Activated gamma-delta T cell treated with anti-CD3 and anti-CD28 coated beads, Interleukin-2, amount 50 U/mL, for 16 hours (primary cell): ENCODE measurements around the gene ARID5A.

Experiments used
- DNase-seq: peaks from one replicate; pipeline ENCODE4 v3.0.0-alpha.2; 2020; ENCODE audit warnings: low read depth

The ARID5A gene

DNA sequence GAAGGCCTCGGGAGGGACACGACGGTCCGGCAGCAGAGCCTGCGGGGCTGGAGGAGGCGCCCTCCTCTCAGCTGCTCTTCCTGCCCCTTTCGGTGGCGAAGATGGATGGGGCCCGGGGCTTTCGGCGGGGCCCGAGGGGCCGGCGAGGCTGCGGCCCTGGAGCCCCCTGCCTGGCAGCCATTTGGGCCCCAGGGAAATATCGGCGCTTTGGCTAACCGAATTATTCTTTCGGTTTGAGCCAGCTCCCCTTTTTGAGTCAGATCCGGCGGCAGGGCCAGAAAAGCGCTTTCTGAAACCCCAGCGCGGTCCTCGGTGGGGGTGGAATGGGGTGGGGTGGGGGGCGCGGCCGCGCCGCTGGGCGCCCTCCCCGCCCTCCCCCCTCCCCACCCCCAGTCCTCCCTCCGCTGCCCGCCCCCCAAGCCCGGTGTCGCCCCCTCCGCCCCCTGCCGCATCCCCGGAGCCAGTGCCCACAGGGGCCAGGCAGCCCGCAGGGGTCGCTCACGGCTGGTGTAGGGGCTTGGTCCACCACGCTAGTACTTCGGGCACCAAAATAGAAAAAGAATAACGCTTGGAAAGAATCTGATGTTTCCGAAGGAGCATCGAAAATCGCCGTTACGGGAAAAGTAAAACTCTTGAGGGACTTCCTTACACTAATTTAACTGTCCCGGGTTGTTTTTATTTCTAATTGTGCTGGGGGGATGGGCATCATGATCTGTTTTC is 9.1 kb upstream of the ARID5A start:
- peak; percentile 44 for DNase-seq

DNA sequence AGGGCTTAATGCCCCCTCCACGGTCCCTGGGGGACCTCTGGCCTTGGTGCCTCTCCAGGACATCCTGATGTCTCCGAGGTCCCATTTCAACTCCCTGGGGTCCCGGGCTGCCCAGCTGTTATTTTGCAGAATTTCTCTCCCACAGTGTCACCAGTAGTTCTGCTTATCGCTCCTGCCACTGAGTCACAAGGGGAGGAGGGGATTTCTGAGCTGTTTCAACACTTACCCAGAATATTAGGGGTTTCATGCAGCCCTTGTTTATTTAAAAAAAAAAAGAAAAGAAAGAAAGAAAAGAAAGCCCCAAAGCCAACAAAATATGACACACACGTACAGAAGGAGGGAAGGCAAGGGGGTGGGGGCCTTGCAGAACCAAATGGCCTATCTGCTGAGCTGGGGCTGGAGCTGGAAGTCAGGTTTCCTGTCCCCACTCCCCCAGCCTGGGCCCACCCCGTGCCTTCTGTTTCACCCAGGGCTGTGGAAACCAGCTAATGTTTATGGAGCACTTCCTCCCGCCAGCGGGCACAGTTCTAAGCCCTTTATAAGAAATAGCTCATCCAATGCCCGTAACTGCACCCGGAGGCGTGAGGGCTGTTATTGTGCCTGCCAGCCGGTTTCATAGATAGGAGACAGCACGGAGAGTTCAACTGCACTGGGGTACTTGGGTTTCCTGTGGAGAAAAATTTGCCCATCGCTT is 8.4 kb upstream of the ARID5A start:
- DNase-seq = peak; percentile 40

DNA sequence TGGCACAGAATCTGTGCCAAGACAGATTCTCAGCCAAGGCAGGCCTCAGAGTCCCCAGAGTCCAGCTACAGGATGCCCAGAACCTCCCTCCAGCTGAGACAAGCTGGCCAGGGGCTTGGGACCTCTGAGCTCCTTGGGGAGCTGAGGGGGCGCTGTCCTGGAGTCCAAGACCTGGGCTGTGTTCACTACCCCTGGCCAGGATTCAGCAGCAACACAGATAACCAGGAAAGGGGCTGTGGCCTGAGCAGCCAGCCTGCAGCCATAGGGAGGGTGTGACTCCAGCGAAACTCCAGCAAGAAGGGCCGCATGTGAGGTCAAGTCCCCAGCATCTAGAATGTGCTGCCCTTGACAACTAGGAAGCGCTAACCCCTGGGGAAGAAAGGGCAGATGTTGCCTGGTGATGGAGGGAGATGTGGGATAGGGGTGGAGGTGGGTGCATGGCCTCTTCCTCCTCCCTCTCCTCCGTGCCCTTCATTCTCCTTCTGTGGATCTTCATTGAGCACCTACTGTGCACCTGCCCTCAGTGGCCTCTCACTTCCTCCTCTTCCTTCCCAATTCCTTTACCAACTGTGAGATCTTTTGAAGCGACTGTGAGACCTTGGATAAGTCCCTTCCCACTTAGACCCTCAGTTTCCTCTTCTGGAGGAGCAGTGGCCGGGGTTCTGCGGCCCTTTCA is 7.7 kb upstream of the ARID5A start:
- DNase-seq = no peak

DNA sequence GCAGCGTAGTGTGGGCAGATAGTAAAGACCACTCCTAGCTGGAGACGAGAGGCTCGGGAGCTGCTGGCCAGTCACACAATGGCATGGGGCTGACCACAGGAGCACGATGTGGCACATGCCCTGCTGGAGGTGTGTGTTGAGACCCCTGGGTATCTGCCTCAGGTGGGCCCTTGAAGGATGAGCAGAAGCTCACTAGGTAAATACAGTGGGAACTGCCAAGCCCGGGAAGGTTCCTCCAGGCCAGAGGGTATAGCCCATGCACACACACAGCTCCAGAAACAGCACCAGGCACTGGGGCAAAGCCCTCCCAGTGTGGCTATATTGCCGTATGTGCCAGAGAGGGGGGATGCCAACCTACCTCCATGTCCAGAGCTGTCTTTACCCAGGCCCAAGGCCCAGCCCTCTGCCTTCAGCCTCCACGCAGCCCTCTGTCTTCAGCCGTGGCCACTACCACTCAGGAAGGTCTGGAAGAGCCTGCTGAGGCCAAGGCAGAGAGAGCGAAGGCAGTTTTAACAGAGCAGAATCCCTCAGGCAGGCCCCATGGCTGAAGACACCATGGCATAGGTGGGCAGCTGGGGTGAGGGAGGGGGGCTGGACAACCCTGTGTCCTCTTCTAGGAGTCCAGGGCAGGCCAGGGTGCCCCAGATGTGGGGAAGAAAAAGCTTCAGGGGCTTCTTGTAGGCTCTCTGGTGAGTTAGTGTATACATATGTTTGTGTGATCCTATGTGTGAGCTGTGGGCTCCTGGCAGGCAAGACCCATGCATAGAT is 7.0 kb upstream of the ARID5A start:
- no peak for DNase-seq

DNA sequence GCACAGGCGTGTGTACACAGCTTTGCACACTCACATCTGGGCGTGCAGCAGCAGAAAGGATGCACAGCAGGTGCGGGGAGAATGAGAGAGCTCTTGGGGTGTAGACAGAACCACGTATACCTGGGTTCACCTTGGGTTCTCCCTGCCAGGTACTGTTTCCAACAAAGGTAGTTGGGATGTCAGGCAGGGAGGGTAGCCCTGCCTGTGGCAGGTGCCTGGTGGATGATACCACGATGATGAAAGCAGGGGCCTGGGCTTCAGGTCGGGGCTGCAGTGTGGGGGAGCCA is 6.5 kb upstream of the ARID5A start:
- DNase-seq = no peak

DNA sequence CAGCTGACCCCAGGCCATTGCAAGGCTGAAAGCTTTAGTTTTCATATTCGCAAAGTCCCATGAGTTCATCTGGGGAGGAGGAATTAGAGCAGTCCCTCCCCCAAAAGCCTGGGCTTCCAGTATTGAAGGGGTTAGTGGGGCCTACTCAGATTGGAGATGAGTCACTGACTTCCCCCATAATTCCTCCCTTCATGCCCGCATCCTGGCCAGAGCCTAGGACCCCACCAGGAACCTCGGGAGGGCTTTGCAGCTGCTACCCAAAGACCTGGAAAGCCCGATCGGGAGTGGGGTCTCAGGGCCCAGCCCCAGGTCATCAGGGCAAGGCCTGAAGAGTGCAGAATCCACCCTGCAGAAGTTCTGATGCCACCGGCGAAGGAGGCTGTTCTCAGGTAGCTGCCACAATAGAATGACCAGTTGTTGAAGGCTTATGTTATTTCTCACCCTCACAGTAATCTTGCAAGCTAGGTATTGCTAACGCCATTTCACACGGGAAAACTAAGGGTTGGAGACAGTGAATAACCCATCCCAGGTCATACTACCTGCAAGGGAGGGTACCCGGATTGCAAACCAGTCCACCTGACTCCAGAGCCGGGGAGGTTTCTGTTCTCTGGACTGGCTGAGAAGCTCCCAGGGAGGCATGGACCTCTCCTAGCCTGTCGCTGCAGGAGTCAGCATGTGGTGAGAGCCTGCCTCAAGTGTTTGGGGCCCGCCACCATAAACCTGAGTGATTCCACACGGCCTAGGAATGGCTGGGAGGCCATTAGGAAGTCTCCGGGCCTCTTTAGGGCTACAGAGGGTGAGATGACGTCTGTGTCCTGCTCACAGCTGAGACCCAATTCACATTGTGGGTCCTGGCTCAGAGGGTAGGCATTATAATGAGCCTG is 5.8 kb upstream of the ARID5A start:
- DNase-seq = no peak

DNA sequence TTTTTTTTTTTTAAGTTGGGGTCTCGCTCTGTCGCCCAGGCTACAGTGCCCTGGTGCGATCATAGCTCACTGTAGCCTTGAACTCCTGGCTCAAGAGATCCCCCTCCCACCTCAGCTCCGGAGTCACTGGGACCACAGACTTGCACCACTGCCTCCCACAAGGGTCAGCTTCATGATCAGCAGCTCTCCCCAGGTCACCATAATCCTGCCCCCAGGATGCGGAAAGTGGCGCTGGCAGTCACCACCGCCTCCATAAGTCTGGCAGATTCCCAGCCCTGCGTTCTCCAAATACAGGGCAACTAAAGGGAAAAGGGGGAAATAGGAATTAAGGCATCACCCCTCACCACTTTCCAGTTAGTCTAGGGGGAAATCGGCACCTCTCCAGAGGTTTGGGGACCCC is 5.2 kb upstream of the ARID5A start:
- no peak for DNase-seq

DNA sequence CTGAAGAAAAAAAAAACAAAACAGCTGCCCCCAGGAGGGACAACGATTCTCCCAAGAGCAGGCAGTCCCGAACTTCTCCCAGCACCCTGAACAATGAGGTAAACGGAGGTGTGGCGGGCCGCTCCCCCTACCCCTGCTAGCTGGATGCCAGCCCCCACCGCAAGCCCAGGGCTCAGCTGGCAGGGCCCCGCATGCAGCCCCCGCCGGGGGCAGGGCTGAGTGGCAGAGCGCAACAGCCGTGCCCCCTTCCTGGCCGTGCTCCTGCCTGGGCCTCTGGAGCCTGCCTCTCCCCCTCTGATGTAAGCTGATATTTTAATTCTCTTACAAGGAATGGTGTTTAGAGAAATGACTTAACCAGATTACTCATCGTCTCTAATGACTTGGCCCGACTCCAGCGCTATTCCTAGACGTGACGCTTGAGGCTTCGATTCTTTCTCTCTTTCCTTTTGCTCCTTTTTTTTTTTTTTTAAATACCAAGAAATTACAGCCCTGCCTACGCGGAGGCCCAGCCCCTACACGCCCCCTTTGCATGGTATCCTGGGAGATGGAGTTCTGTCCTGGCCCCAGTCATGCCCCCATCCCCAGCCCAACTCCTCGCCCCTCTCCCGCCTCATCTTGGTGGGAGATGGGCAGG is 4.6 kb upstream of the ARID5A start:
- peak; percentile 77 for DNase-seq

DNA sequence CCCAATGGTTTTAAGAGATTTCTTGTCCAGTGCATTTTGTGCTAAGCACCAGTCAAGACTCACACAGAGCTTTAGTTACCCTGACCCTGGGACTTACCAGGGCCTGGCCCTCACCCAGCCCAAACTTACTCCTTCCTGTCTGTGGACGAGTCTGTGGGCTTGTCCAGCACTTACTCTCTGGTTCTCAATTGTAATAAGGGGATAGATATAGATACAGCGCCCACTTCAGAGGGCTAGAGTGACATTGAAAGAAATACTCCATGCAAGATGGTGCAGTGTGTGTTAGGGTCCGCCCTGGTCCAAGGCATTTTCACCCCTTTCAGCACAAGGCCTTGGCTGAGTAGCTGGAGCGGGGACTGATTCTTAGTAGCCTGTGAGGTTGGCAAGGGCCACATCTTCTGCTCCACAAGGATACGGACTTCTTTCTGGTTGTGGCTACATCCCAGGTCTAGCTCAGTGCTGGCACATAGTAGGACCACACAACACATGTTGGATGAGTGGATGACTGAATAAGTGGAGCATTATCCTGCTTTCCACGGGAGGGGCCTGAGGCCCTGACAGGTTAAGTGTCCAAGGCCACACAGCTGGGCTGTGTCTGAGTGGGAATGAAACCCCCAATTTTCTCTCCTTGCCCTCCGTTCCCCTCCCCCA is 3.8 kb upstream of the ARID5A start:
- no peak for DNase-seq

DNA sequence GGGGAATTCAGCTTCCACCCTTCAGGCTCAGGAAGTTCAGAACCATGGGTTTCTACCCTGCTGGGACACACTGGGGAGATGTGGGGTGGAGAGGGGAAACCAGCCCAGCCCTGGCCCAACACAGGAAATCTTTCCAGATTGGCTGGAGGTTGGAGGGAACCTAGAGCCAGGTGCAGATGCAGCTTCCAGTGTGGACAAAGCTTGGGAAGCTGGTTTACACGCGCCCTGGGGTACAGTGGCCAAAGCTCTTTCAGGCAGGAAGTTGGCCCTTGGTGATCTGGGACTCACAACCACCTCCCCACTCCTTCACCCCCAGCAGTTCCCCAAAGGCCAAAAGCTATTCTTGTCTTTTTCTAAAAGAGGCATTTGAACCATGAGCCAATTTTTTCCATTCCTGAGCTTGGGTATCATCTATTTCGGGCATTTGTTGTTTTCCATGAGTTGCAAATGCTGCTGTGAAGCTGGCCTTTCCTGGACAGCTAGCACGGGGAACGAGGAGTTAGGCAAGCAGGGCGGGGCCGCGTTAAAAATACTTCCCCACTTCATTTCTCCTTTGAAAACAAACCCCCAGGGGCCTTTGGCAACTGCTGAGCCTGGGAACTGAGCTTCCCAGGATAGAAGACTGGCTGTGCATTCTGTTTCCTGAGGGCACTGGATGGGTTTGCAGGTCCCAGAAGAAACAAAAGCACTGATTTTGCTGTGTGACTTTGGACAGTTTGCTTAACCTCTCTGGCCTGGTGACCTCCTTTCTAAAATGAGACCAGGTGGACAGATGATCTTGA is 3.1 kb upstream of the ARID5A start:
- no peak for DNase-seq

DNA sequence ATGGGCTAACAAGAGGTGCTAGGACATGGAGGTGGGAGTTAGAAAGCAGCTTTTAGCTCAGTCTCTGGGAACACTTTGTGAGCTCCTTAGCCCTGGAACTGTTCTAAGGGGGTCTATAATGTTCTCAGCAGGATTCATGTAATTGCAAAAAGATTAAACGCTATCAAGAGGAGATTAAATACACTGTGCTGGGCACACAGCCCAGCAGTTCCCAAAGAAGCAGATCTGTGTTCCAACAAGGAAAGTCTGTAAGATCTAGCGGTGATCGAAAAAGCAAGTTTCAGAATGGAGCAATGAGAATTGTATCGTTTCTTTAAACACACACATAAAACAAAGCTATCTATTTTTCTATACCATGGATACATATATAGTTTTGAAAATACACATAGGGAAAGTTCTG is 2.4 kb upstream of the ARID5A start:
- DNase-seq = no peak

DNA sequence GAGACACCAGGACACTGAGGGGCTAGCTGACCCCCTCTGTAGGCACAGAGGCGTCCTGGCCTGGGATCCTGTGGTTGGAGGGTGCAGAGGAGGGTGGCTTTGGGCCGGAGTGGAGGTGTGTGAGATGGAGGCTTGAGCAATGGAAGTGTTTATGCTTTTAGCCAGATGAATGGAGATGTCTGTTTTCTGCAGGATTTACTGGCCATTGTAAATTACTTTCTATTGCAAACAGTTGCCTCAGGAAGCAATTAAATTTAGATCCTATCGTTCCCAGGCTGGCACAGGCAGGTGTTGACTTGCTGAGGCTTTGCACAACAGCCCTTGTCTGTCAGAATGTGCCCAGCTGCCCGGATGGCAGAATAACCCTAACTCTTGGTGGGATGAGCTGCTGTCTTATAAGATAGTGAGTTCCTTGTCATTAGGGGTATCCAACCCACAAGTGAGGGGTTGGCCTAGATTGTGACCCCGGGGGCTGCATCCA is 1.8 kb upstream of the ARID5A start:
- DNase-seq = no peak

DNA sequence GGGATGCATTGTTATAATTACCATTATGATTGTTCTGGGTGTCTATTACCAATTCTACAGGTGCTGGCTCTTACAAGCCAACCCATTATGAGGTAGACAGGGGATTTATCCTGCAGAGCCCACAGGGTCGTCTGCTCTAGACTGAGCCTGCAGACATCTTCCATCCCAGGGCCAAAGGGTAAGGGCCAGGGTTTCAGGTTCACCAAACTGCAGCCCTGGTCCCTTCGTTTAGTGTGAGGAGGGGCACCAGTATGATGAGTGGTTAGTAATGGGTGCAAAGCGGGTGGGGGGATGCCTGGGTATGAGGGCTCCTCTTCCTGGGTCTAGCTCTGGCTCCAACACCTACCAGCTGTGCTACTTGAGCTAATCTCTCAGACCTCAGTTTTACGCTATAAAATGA is 1.2 kb upstream of the ARID5A start:
- DNase-seq = no peak

DNA sequence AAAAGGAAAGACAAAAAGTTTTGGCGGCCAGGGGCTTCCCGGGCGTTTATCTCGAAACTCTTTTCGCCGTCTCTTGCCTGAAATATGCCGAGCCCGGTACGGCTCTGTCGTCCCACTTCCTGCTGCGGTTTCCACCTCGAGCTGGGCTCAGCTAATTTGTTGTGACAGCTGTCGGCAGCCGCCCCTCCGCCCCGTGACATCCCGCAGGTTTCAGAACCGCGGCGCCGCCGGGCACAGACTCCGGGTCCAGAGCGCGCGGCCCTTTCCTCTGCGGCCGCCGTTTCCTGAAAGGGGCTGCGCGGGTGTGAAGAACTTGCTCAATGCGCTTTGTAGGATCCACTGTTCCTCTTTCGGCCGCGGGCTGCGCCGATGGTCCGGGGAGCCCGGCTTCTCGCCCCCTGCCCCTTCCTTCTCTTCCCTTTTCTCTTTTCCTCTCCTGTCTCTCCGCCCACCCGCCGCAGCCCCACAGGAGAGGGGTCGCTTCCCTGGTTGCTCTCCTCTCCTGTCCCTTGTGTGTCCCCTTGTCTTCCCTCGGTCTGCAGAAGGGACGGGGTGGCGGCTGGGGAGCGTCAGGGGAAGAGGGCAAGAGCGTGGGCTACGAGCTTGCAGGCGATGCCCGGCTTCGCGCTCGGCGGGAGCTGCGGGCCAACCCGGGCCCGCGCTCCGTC is 648 bp downstream of the ARID5A start:
- DNase-seq = peak; percentile 83

DNA sequence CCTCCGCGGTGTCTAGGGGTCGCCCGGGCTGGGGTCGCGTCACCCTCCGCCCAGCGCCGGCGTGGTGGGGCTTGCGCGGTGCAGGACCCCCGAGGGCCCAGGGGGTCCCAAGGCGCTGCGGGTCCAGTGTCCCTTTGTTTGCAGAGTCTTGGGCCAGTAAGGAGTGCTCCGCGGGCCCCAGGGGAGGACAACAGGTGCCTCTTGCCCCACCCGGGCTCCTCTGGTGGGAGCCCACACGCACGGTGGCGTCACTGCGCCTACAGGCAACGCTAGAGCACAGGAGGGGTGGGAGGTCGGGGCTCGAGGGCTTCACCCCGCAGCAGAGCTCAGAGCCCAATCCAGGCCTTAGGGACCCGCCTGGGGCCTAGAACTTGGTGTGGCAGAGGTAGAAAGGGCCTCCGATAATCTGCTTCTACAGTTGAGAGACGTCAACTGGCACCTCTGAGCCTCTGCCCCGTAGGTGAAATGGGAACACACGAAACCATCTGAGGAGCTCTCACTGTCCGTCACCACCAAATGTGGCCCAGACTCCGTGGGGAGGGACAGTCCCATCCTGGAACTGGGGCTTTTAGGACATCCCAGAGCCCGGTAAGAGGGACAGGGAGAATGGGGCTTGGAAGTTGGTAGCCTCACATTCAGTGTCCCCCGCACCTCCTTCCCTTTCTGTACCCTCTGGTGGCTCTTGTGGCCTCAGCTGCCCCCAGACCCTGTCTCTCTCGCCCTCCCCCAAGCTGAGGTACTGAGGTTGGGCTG is 1.4 kb downstream of the ARID5A start:
- no peak for DNase-seq

DNA sequence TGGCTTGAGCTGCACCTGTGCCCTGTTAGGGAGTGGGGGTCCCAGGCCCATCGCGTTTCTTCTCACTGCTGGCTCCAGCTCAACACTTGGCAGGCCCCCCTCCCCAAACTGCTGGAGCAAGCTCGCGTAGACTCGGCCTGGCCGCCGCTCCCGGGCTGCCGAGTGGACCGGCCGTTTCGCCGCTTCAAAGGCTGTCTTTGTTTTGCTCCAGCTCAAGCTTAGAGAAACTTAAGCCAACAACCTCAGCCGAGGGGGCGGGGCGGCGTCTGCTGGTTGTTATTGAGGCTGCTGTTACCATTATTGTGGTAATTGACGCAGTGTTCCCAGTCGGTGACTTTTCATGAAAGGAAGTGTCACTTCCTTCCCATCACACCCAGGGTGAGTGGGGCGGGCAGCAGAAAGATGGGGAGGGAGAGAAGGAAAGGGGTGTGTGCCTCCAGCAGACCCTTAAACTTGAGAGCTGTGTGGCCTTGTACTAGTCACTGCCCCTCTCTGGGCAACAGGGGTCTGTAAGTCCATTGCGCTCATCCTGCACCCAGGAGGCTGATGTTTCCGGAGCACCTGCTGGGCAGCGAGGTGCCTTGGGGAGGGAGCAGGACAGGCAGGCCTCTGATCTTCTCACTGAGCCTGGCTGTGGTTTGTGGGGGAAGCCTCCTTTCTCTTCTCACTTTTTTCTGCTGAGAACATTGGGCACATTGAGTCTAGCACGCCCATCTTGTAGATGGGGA is 2.1 kb downstream of the ARID5A start:
- DNase-seq = peak; percentile 83

DNA sequence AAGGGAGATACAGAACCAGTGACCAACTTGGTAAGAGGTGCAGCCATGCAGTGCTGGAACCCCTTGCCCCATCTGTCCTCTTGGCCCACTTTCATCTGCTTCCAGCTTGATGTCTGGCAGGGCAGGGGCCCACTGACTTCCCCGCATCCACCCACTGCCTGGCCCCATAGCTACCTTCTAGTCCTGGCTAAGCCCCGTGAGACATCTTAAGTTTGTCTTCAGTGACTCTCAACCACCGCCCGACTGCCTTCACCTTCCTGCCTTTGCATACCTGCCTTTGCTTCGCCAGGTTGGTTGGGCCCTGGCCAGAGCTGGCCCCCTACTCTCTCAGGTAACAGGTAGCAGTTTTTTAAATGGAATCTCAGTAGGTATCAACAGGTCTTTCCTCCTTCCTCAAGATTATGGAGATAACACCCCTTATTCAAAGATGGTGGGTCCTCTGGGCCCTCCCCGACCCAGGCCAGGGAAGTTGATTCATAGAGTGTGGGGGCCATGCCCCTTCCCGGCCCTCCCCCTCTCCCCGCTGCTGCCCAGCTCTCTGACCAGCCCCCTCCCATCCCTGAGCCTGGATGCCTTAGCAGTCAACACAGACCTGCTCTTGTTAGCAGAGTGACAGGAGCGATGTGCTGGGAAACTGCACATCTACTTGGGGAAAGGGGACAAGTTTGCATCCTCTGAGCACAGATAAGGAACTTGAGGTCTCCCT is 2.8 kb downstream of the ARID5A start:
- DNase-seq = no peak
